Fibroblast of the conjunctiva (primary cell): ENCODE results near the gene RFX7.

Source experiments
- DNase-seq: peaks from one replicate; pipeline ENCODE4 v3.0.0-alpha.2; 2010; ENCODE audit warnings: low read depth

Gene RFX7

GRCh38 chr15:56045068-56045748 lies 198.5 kb downstream of the RFX7 start:
- DNase-seq = no peak

- DNase-seq = no peak
Measured at GRCh38 chr15:56042982-56043980, 200.4 kb downstream of the RFX7 start.

GRCh38 chr15:56042498-56042897 lies 201.2 kb downstream of the RFX7 start:
- no peak for DNase-seq

GRCh38 chr15:56042031-56042430 lies 201.6 kb downstream of the RFX7 start:
- no peak for DNase-seq

- DNase-seq = peak; percentile 95
Measured at GRCh38 chr15:56040081-56041035, 203.3 kb downstream of the RFX7 start.

GRCh38 chr15:56038707-56039106 lies 205.0 kb downstream of the RFX7 start:
- DNase-seq = no peak

GRCh38 chr15:56038015-56038414 lies 205.7 kb downstream of the RFX7 start:
- DNase-seq = no peak
